GM18870 (cell line): ENCODE data around the gene FBRSL1.
"Not testable (repeated sequence)": the region's sequence is repeated elsewhere in the genome, so short reads cannot be mapped to it uniquely, and the experiment has no call there.

Source experiments
- ATAC-seq: cut with Tn5 transposase; IDR thresholded peaks from one replicate; pipeline ENCODE4 v1.9.1; 2021; ENCODE audit warnings: moderate library complexity; ENCODE audit not compliant: unreplicated experiment

Gene FBRSL1

GRCh38 chr12:132453361-132454192, 36.4 kb upstream of the FBRSL1 start:
- no peak for ATAC-seq

GRCh38 chr12:132454193-132454932, 35.6 kb upstream of the FBRSL1 start:
- no peak for ATAC-seq

- ATAC-seq, result no peak
These were observed 35.0 kb upstream of the FBRSL1 start for GRCh38 chr12:132454933-132455418.

GRCh38 chr12:132455565-132455964, 34.4 kb upstream of the FBRSL1 start:
- no peak for ATAC-seq

GRCh38 chr12:132456186-132456943, 33.6 kb upstream of the FBRSL1 start:
- no peak for ATAC-seq

GRCh38 chr12:132456944-132457495, 32.9 kb upstream of the FBRSL1 start:
- no peak for ATAC-seq

GRCh38 chr12:132458441-132458840, 31.5 kb upstream of the FBRSL1 start:
- ATAC-seq, result no peak

- ATAC-seq, result no peak
These were observed 30.9 kb upstream of the FBRSL1 start for GRCh38 chr12:132458846-132459641.

GRCh38 chr12:132460571-132460970, 29.4 kb upstream of the FBRSL1 start:
- ATAC-seq, result no peak

- no peak for ATAC-seq
These were observed 28.4 kb upstream of the FBRSL1 start for GRCh38 chr12:132461526-132461925.

- ATAC-seq, result no peak
These were observed 27.2 kb upstream of the FBRSL1 start for GRCh38 chr12:132462788-132463187.

- ATAC-seq, result not testable (repeated sequence)
These were observed 26.5 kb upstream of the FBRSL1 start for GRCh38 chr12:132463284-132463924.

- ATAC-seq, result not testable (repeated sequence)
These were observed 25.6 kb upstream of the FBRSL1 start for GRCh38 chr12:132464304-132464703.

GRCh38 chr12:132464820-132465219, 25.1 kb upstream of the FBRSL1 start:
- ATAC-seq, result no peak

GRCh38 chr12:132465269-132466190, 24.4 kb upstream of the FBRSL1 start:
- no peak for ATAC-seq

- no peak for ATAC-seq
These were observed 23.4 kb upstream of the FBRSL1 start for GRCh38 chr12:132466241-132467201.

GRCh38 chr12:132467511-132467910, 22.4 kb upstream of the FBRSL1 start:
- no peak for ATAC-seq
